CD4-positive, alpha-beta T cell (primary cell): ENCODE measurements around the gene PRKN. TPM values are rescaled to one million over a fixed set of nuclear protein-coding genes. Genes with fewer than 3 reads are reported as not detected.

Experiments used
- ATAC-seq: fragments of 200-7000 bp; cut with Tn5 transposase; one replicate; pipeline ENCODE4 v1.10.0; 2022; ENCODE audit warnings: mild to moderate bottlenecking; ENCODE audit not compliant: poor library complexity
- CTCF ChIA-PET: fragments of 350-600 bp; sonication (Branson Sonifier 250); formaldehyde crosslinking; loops from one replicate; lab custom pipeline; 2021; ENCODE audit warnings: antibody characterized with exemption, inconsistent platforms; lab: Charles Lee
- POLR2A ChIA-PET: fragments of 350-600 bp; sonication (Branson Sonifier 250); formaldehyde crosslinking; loops from one replicate; lab custom pipeline; 2021; ENCODE audit warnings: antibody characterized with exemption, inconsistent platforms; lab: Charles Lee
- DNase-seq, 14 experiments: peaks; one replicate each; pipeline ENCODE4 v3.0.0-alpha.2; 2013 to 2020; ENCODE audit warnings: mixed read lengths in 2 of 14
- H3K27ac ChIP-seq, 2 donors: one replicate each; pipeline versions ENCODE4 v1.5.1 to v1.7.0; 2013; ENCODE audit warnings: low read length in 2 of 2, low read depth in 1 of 2, mild to moderate bottlenecking in 1 of 2
- H3K27me3 ChIP-seq, 2 experiments: 1 replicate in 1 of 2; 2 replicates in 1 of 2; pipeline versions ENCODE4 v1.6.1 to v1.7.0; 2013; ENCODE audit warnings: low read length in 2 of 2, control low read depth in 1 of 2, mild to moderate bottlenecking in 1 of 2, moderate library complexity in 1 of 2; ENCODE audit not compliant: insufficient read depth in 2 of 2, control insufficient read depth in 1 of 2
- H3K36me3 ChIP-seq: one replicate; pipeline ENCODE4 v1.6.1; 2013; ENCODE audit warnings: low read length, control low read depth; ENCODE audit not compliant: insufficient read depth
- H3K4me1 ChIP-seq: one replicate; pipeline ENCODE4 v1.6.1; 2013; ENCODE audit warnings: low read length, control low read depth; ENCODE audit not compliant: insufficient read depth
- H3K4me3 ChIP-seq: one replicate; pipeline ENCODE4 v1.5.1; 2013; ENCODE audit warnings: mild to moderate bottlenecking, low read length, moderate library complexity
- H3K9me3 ChIP-seq, 2 experiments: 1 replicate in 1 of 2; 2 replicates in 1 of 2; pipeline versions ENCODE4 v1.6.1 to v1.7.0; 2013; ENCODE audit warnings: low read length in 2 of 2, mild to moderate bottlenecking in 2 of 2, control low read depth in 1 of 2, moderate library complexity in 1 of 2; ENCODE audit not compliant: control insufficient read depth in 1 of 2, insufficient read depth in 1 of 2
- H3K27ac Mint-ChIP-seq: one replicate; pipeline ENCODE4 v1.8.0; 2020; ENCODE audit warnings: mixed read lengths
- H3K27me3 Mint-ChIP-seq: one replicate; pipeline ENCODE4 v1.8.0; 2021; ENCODE audit warnings: mixed read lengths
- H3K36me3 Mint-ChIP-seq: one replicate; pipeline ENCODE4 v1.8.0; 2021; ENCODE audit warnings: low read depth, mixed read lengths
- H3K4me1 Mint-ChIP-seq: one replicate; pipeline ENCODE4 v1.8.0; 2021; ENCODE audit warnings: low read depth, mixed read lengths
- H3K4me3 Mint-ChIP-seq: one replicate; pipeline ENCODE4 v1.8.0; 2020; ENCODE audit warnings: mild to moderate bottlenecking, mixed read lengths
- H3K9me3 Mint-ChIP-seq: one replicate; pipeline ENCODE4 v1.8.0; 2020; ENCODE audit warnings: mixed read lengths
- CTCF ChIP-seq: fragments of 200-600 bp; IDR thresholded peaks from one replicate; pipeline ENCODE4 v1.8.0; 2022; ENCODE audit warnings: antibody characterized with exemption, mild to moderate bottlenecking
- intact Hi-C, 2 experiments: fragments of 100-400 bp; cut with DNase I in 1 of 2; cut with micrococcal nuclease in 1 of 2; formaldehyde crosslinking; loops; one replicate each; pipeline versions ENCODE4 v1.15.1 to v1.9.0; 2023 to 2025; cut with DNase I, micrococcal nuclease
- total RNA-seq, 174 experiments: library from RNA in 2 of 174; stranded (reverse) in 2 of 174; gene quantifications; one replicate each; pipeline ENCODE4 v1.2.3 and lab custom pipeline; 2021 to 2026

The PRKN gene
- total RNA-seq, 2 experiments from 2014 or later: 5.2 to 5.4 TPM

GRCh38 chr6:162719528-162719927 is 8.0 kb downstream of the PRKN start:
- Histone ChIP-seq H3K36me3 (no peaks in the 10 kb centered on the region), H3K9me3 (peaks cover 0 to 12% of the 10 kb centered on the region in 2 experiments), H3K4me1 (no peaks in the 10 kb centered on the region), H3K4me3 (no peak overlapping the region), H3K27ac (no peak overlapping the region), H3K27me3 (no peaks in the 10 kb centered on the region)
- intact Hi-C loops: no loop called here
- Mint-ChIP-seq H3K9me3 (peaks cover 3% of the 10 kb centered on the region), H3K36me3 (no peaks in the 10 kb centered on the region), H3K27ac (no peak overlapping the region), H3K4me3 (no peak overlapping the region), H3K4me1 (no peaks in the 10 kb centered on the region), H3K27me3 (no peaks in the 10 kb centered on the region)
- no peak for DNase-seq
- ATAC-seq: no peak
- POLR2A ChIA-PET: no interaction called here
- CTCF ChIA-PET: no interaction called here
- no peak for TF ChIP-seq CTCF

- no peaks in the 10 kb centered on the region for H3K27me3 Mint-ChIP-seq
- H3K4me1 ChIP-seq: no peaks in the 10 kb centered on the region
- peaks cover 3% of the 10 kb centered on the region for H3K9me3 Mint-ChIP-seq
- no peak overlapping the region for H3K4me3 Mint-ChIP-seq
- POLR2A ChIA-PET: no interaction called here
- H3K36me3 Mint-ChIP-seq: peaks cover 4% of the 10 kb centered on the region
- H3K27ac ChIP-seq: no peak overlapping the region
- no peak for TF ChIP-seq CTCF
- H3K36me3 ChIP-seq: no peaks in the 10 kb centered on the region
- DNase-seq (no peak), ATAC-seq (no peak)
- H3K4me3 ChIP-seq: no peak overlapping the region
- CTCF ChIA-PET: no interaction called here
- H3K27me3 ChIP-seq: no peaks in the 10 kb centered on the region
- intact Hi-C loops: no loop called here
- H3K9me3 ChIP-seq: peaks cover 0 to 12% of the 10 kb centered on the region in 2 experiments
- H3K27ac Mint-ChIP-seq: no peak overlapping the region
- H3K4me1 Mint-ChIP-seq: no peaks in the 10 kb centered on the region
Measured at GRCh38 chr6:162715601-162716000, 12.0 kb downstream of the PRKN start.

GRCh38 chr6:162713974-162714780 is 13.4 kb downstream of the PRKN start:
- DNase-seq: no peak
- no peaks in the 10 kb centered on the region for H3K36me3 ChIP-seq
- no peak overlapping the region for H3K27ac Mint-ChIP-seq
- peaks cover 4% of the 10 kb centered on the region for H3K36me3 Mint-ChIP-seq
- CTCF ChIA-PET: no interaction called here
- H3K4me1 Mint-ChIP-seq: no peaks in the 10 kb centered on the region
- POLR2A ChIA-PET: interaction anchor here (0.6 kb wide), 1 partner anchor 15 kb away, joined by 3 read pairs; no protein-coding TSS in a partner anchor
- peaks cover 0 to 12% of the 10 kb centered on the region in 2 experiments for H3K9me3 ChIP-seq
- H3K4me1 ChIP-seq: no peaks in the 10 kb centered on the region
- H3K27me3 Mint-ChIP-seq: no peaks in the 10 kb centered on the region
- H3K27ac ChIP-seq: no peak overlapping the region
- ATAC-seq: no peak
- no peak for TF ChIP-seq CTCF
- H3K9me3 Mint-ChIP-seq: peaks cover 3% of the 10 kb centered on the region
- intact Hi-C loops: no loop called here
- no peaks in the 10 kb centered on the region for H3K27me3 ChIP-seq
- no peak overlapping the region for H3K4me3 Mint-ChIP-seq
- H3K4me3 ChIP-seq: no peak overlapping the region
